Lower lobe of right lung (tissue), 2 donors: Measurements from ENCODE around the gene CST8. TPM values are rescaled to one million over a fixed set of nuclear protein-coding genes. Genes with fewer than 3 reads are reported as not detected.

ENCODE experiments used
- ATAC-seq, 2 donors: fragments of 200-7000 bp; cut with Tn5 transposase; one replicate each; pipeline ENCODE4 v1.9.1; 2020 to 2022; ENCODE audit warnings: mild to moderate bottlenecking in 2 of 2, moderate library complexity in 2 of 2
- DNase-seq: peaks from one replicate; pipeline ENCODE4 v3.0.0-alpha.2; 2020
- H3K27ac ChIP-seq: fragments of 200-600 bp; one replicate; pipeline ENCODE4 v1.8.0; 2022
- H3K27me3 ChIP-seq: fragments of 200-600 bp; one replicate; pipeline ENCODE4 v1.8.0; 2022; ENCODE audit warnings: low read depth
- H3K36me3 ChIP-seq: fragments of 200-600 bp; one replicate; pipeline ENCODE4 v1.8.0; 2022; ENCODE audit warnings: mild to moderate bottlenecking
- H3K4me1 ChIP-seq: fragments of 200-600 bp; one replicate; pipeline ENCODE4 v1.8.0; 2022
- H3K4me3 ChIP-seq: fragments of 200-600 bp; one replicate; pipeline ENCODE4 v1.8.0; 2022; ENCODE audit warnings: mild to moderate bottlenecking
- H3K9me3 ChIP-seq: fragments of 200-600 bp; one replicate; pipeline ENCODE4 v1.8.0; 2022
- intact Hi-C: fragments of 100-400 bp; cut with DNase I; formaldehyde crosslinking; loops from one replicate; pipeline ENCODE4 v1.11.0; 2022
- total RNA-seq: library from RNA; stranded (reverse); fragmentation: NEBNext Ultra II Directional; extraction: Animal tissue kit (Norgen Biotek cat#: 25700); gene quantifications from one replicate; pipeline ENCODE4 v1.2.1, GENCODE V29; 2021
- TF ChIP-seq, protein P1 (sequence below): fragments of 200-600 bp; IDR thresholded peaks from one replicate; pipeline ENCODE4 v1.8.0; 2022; ENCODE audit warnings: antibody characterized with exemption, mild to moderate bottlenecking
- donor health status: DM: no; HTN: yes; CAD: no; lungs with severe emphysema.

CST8 gene
- total RNA-seq, 1 donor from 2014 or later, result not detected

DNA sequence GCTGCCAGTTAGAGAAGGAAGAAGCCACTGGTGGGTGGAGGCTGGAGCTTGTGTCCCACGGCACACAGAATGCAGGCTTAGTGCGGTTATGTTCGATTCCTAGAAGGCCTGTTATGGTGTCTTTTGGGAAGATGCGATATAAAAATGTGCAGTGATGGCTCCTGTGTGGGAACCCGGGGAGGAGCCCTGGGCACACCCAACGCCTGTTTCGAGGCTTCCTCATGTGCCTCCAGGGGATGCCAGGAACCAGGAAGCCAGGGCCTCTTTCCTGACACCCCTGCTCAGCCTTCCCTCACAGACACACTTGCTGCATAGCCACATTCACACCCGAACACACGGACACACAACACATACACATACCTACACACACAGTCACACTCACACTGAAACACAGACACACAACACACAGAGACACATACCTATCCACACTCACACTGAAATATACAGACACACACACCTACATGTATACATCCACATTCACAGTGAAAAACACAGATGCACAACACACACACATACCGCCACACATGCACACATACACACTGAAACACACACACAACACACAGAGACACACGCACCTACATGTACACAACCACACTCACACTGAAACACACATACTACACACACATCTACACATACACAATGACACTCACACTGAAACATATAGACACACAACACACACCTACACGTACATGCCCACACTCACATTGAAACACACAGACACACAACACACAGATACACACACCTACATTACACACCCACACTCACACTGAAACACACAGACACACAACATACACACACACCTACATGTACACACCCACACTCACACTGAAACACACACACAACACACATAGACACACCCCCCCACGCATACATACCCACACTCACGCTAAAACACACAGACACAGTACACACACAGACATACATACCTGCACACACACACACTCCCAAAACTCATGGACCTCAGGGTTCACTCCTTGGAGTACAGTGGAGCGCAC lies 37.1 kb upstream of the CST8 start:
- Histone ChIP-seq H3K27me3 (peaks cover 6% of the 10 kb centered on the region), H3K36me3 (no peaks in the 10 kb centered on the region), H3K4me1 (no peaks in the 10 kb centered on the region), H3K4me3 (no peak overlapping the region), H3K27ac (no peak overlapping the region), H3K9me3 (no peaks in the 10 kb centered on the region)
- TF ChIP-seq, protein P1, sequence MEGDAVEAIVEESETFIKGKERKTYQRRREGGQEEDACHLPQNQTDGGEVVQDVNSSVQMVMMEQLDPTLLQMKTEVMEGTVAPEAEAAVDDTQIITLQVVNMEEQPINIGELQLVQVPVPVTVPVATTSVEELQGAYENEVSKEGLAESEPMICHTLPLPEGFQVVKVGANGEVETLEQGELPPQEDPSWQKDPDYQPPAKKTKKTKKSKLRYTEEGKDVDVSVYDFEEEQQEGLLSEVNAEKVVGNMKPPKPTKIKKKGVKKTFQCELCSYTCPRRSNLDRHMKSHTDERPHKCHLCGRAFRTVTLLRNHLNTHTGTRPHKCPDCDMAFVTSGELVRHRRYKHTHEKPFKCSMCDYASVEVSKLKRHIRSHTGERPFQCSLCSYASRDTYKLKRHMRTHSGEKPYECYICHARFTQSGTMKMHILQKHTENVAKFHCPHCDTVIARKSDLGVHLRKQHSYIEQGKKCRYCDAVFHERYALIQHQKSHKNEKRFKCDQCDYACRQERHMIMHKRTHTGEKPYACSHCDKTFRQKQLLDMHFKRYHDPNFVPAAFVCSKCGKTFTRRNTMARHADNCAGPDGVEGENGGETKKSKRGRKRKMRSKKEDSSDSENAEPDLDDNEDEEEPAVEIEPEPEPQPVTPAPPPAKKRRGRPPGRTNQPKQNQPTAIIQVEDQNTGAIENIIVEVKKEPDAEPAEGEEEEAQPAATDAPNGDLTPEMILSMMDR, result no peak
- DNase-seq (no peak), ATAC-seq (no peak)
- intact Hi-C loops, result no loop called here

DNA sequence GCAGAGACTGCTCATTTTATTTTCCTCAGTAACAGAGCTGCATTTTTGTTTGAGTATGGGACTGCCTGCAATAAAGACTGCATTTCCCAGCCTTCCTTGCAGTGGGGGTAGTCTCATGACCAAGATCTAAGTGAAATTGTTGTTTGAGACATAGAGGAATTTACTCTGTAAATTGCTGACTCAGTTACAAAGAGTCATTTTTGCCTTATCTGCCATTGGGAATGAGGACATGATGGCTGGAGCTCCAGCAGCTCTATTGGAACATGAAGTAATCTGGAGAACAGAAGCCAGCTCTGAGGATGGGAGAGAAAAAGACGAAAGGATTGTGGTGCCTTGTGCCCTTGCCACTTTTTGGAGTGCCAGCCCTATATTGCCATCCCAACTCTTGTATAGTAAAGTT lies 36.1 kb upstream of the CST8 start:
- peaks cover 6% of the 10 kb centered on the region for H3K27me3 ChIP-seq
- no peak overlapping the region for H3K4me3 ChIP-seq
- H3K36me3 ChIP-seq, result no peaks in the 10 kb centered on the region
- TF ChIP-seq, protein P1, result no peak
- intact Hi-C loops, result no loop called here
- no peaks in the 10 kb centered on the region for H3K9me3 ChIP-seq
- no peak for ATAC-seq
- no peaks in the 10 kb centered on the region for H3K4me1 ChIP-seq
- no peak for DNase-seq
- no peak overlapping the region for H3K27ac ChIP-seq

DNA sequence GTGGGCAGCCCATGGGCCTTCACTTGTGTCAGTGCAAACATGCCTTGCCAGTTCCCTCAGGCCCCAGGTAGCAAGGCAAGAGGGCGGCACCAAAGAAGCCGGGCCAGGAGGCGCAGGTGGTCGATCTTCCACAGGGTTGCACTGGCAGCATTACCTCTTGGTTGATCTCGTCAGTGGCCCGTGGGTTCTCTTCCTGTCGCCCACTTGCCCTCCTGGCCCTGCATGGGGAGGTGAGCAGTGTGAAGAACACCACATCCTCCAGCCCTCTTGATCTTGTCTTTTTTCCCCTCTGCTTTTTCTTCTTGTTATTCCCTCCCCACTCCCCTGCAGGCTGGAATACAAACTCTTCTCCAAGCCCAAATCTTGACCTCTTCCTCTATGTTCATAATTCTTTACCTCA lies 35.3 kb upstream of the CST8 start:
- H3K4me1 ChIP-seq, result no peaks in the 10 kb centered on the region
- ATAC-seq (no peak), DNase-seq (no peak)
- no peaks in the 10 kb centered on the region for H3K36me3 ChIP-seq
- intact Hi-C loops, result no loop called here
- H3K9me3 ChIP-seq, result no peaks in the 10 kb centered on the region
- H3K27me3 ChIP-seq, result peaks cover 6% of the 10 kb centered on the region
- TF ChIP-seq, protein P1, result no peak
- H3K27ac ChIP-seq, result no peak overlapping the region
- no peak overlapping the region for H3K4me3 ChIP-seq

GRCh38 chr20:23456409-23456808 lies 34.5 kb upstream of the CST8 start:
- TF ChIP-seq, protein P1, result no peak
- Histone ChIP-seq H3K27me3 (peaks cover 6% of the 10 kb centered on the region), H3K9me3 (no peaks in the 10 kb centered on the region), H3K4me1 (no peaks in the 10 kb centered on the region), H3K36me3 (no peaks in the 10 kb centered on the region), H3K27ac (no peak overlapping the region), H3K4me3 (no peak overlapping the region)
- DNase-seq (no peak), ATAC-seq (no peak)
- intact Hi-C loops, result no loop called here

GRCh38 chr20:23456873-23457272 lies 34.0 kb upstream of the CST8 start:
- intact Hi-C loops, result no loop called here
- no peak overlapping the region for H3K4me3 ChIP-seq
- no peaks in the 10 kb centered on the region for H3K36me3 ChIP-seq
- no peak for DNase-seq
- TF ChIP-seq, protein P1, result no peak
- H3K4me1 ChIP-seq, result no peaks in the 10 kb centered on the region
- no peak for ATAC-seq
- peaks cover 6% of the 10 kb centered on the region for H3K27me3 ChIP-seq
- H3K9me3 ChIP-seq, result no peaks in the 10 kb centered on the region
- no peak overlapping the region for H3K27ac ChIP-seq
